HEK293T (cell line): ENCODE data around the gene TNNI2.
A peak's percentile ranks its signal among the peaks of the same experiment; 100 is the strongest.

ENCODE experiments used
- CTCF ChIA-PET: fragments of 350-600 bp; formaldehyde crosslinking; extraction: SDS; loops from one replicate; lab custom pipeline; 2021; ENCODE audit warnings: antibody characterized with exemption, inconsistent platforms; lab: Yijun Ruan, JAX
- POLR2A ChIA-PET: fragments of 350-600 bp; formaldehyde crosslinking; extraction: SDS; loops from one replicate; lab custom pipeline; 2020; ENCODE audit warnings: antibody characterized with exemption, inconsistent platforms; lab: Yijun Ruan, JAX
- DNase-seq: peaks from one replicate; pipeline ENCODE4 v3.0.0; 2012; ENCODE audit warnings: mixed read lengths; ENCODE audit errors: extremely low spot score
- ARNT ChIP-seq: fragments of 450-650 bp; IDR thresholded peaks from 2 replicates; pipeline ENCODE4 v1.6.1; 2017; ENCODE audit warnings: mild to moderate bottlenecking
- BHLHE40 ChIP-seq: fragments of 450-650 bp; IDR thresholded peaks from 2 replicates; pipeline ENCODE4 v1.6.1; 2016; ENCODE audit warnings: mild to moderate bottlenecking, moderate library complexity, borderline replicate concordance
- CTBP1 ChIP-seq: fragments of 450-650 bp; IDR thresholded peaks from 2 replicates; pipeline ENCODE4 v1.6.1; 2016; ENCODE audit warnings: borderline replicate concordance
- ELF4 ChIP-seq: fragments of 450-650 bp; IDR thresholded peaks from 2 replicates; pipeline ENCODE4 v1.6.1; 2017; ENCODE audit warnings: antibody characterized with exemption
- FOXA1 ChIP-seq: fragments of 450-650 bp; IDR thresholded peaks from 2 replicates; pipeline ENCODE4 v1.6.1; 2016; ENCODE audit warnings: mild to moderate bottlenecking
- FOXK2 ChIP-seq: fragments of 450-650 bp; IDR thresholded peaks from 2 replicates; pipeline ENCODE4 v1.6.1; 2016; ENCODE audit warnings: mild to moderate bottlenecking
- FOXM1 ChIP-seq: fragments of 450-650 bp; IDR thresholded peaks from 2 replicates; pipeline ENCODE4 v1.6.1; 2017; ENCODE audit warnings: mild to moderate bottlenecking, borderline replicate concordance
- HDGF ChIP-seq: fragments of 450-650 bp; IDR thresholded peaks from 2 replicates; pipeline ENCODE4 v1.6.1; 2017; ENCODE audit warnings: antibody characterized with exemption, borderline replicate concordance
- L3MBTL2 ChIP-seq: fragments of 450-650 bp; conservative IDR thresholded peaks from 2 replicates; pipeline ENCODE4 v1.6.1; 2016; ENCODE audit warnings: mild to moderate bottlenecking
- LEF1 ChIP-seq: fragments of 450-650 bp; IDR thresholded peaks from 2 replicates; pipeline ENCODE4 v1.6.1; 2017; ENCODE audit warnings: mild to moderate bottlenecking, borderline replicate concordance
- NFRKB ChIP-seq: fragments of 450-650 bp; IDR thresholded peaks from 2 replicates; pipeline ENCODE4 v1.6.1; 2016; ENCODE audit warnings: mild to moderate bottlenecking, moderate library complexity
- SP1 ChIP-seq: fragments of 450-650 bp; IDR thresholded peaks from 2 replicates; pipeline ENCODE4 v1.6.1; 2017
- SUZ12 ChIP-seq: fragments of 450-650 bp; IDR thresholded peaks from 2 replicates; pipeline ENCODE4 v1.6.1; 2016; ENCODE audit warnings: mild to moderate bottlenecking
- TARDBP ChIP-seq: fragments of 450-650 bp; IDR thresholded peaks from 2 replicates; pipeline ENCODE4 v1.6.1; 2016
- ZNF384 ChIP-seq: fragments of 450-650 bp; IDR thresholded peaks from 2 replicates; pipeline ENCODE4 v1.6.1; 2016
- TF ChIP-seq, protein P1 (sequence below): fragments of 450-650 bp; IDR thresholded peaks from 2 replicates; pipeline ENCODE4 v1.6.1; 2016

TNNI2 gene

DNA sequence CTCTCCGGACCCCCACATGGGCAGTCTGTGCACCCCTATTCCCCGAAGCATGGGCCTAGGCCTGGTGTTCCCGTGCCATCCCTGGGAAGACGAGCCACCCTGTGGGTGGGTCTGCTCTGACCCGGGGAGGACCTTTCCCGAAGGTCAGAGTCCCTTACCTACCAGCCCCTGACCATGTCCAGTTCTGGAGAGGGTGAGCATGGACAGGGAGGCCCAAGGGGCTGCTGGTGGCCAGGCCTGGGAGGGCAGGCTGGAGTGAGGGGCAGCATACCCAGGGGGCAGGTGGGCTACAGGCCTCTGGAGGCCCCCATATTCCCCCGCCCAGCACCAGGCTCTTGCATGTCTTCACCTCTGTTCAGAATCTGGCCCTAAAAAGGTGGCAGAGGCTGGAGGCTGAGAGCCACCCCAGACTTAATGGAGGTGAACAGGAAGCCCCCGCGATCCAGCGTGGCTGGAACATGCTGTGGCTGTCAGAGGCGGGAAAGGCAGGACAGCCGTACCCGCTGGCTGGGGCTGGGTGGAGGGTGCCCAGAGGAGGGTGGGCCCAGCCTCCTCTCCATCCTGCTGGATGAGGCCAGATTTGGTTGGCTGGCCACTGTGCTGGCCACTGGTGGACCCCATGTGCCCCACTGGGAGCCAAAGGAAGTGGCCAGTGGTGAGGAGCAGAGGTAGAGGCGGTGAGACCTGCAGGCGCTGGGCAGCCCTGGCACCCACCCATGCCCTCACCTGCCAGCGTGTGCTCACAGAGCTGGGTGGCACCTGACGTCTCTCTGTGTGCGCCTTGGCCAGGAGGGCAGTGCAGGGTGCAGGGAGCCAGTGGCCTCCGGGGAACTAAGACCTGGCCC, 15.2 kb upstream of the TNNI2 start:
- ChIA-PET POLR2A (no interaction called here), CTCF (interaction anchor here (1.7 kb wide), 1 partner anchor 10 kb away, joined by 7 read pairs; no protein-coding TSS in a partner anchor)
- DNase-seq, result no peak
- TF ChIP-seq CTBP1, result no peak
- TF ChIP-seq FOXM1, result no peak
- no peak for TF ChIP-seq ZNF384
- no peak for TF ChIP-seq SUZ12
- TF ChIP-seq ELF4, result no peak
- TF ChIP-seq, protein P1, sequence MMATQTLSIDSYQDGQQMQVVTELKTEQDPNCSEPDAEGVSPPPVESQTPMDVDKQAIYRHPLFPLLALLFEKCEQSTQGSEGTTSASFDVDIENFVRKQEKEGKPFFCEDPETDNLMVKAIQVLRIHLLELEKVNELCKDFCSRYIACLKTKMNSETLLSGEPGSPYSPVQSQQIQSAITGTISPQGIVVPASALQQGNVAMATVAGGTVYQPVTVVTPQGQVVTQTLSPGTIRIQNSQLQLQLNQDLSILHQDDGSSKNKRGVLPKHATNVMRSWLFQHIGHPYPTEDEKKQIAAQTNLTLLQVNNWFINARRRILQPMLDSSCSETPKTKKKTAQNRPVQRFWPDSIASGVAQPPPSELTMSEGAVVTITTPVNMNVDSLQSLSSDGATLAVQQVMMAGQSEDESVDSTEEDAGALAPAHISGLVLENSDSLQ, result no peak
- TF ChIP-seq TARDBP, result no peak
- no peak for TF ChIP-seq LEF1
- TF ChIP-seq ARNT, result no peak
- no peak for TF ChIP-seq HDGF
- TF ChIP-seq L3MBTL2, result no peak
- TF ChIP-seq SP1, result no peak
- TF ChIP-seq BHLHE40, result no peak
- TF ChIP-seq FOXA1, result no peak
- no peak for TF ChIP-seq NFRKB
- no peak for TF ChIP-seq FOXK2

DNA sequence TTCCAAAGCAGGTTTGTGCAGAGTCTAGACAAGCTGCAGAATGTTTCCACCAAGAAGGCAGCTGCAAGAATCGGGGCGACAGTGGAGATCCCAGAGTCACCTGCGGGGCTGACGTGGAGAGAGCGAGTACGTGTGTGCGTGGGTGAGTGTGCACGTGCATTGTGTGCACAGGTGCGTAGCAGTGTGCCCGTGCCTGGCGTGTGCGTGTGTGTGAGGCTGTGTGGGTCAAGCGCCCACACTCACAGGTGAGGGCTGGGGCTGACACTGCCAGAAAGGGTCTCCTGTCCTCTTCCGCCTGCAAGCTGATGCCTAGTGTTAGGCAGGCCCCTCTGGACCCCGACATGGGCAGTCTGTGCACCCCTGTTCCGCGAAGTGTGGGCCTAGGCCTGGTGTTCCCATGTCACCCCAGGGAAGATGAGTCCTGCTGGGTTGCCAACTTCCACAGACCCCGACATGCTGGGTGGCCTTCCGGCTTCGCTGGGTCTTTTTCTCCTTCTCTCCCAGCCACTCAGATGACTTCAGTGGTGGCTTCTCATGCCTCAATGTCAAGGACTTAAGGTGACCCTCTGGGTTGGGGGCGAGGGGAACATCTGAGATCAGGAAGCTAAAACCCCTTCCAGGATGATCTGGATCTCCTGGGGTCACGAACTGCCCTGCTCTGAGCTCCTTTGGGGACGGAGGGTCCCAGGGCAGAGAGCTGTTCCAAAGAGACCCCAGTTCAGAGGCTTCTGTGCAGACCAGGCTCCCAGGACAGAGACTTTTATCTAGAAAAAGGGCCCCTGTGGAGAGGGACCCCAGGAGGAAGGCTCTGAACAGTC, 14.4 kb upstream of the TNNI2 start:
- TF ChIP-seq FOXM1 (no peak), NFRKB (no peak), ZNF384 (no peak), L3MBTL2 (no peak), CTBP1 (no peak), FOXK2 (no peak), HDGF (no peak), TARDBP (no peak), BHLHE40 (no peak), FOXA1 (no peak), SUZ12 (no peak), ARNT (no peak), SP1 (no peak), ELF4 (no peak), LEF1 (no peak)
- TF ChIP-seq, protein P1, result no peak
- ChIA-PET POLR2A (no interaction called here), CTCF (interaction anchor here (1.4 to 1.7 kb wide), 2 partner anchors 9 to 173 kb away, joined by 3 to 7 read pairs; no protein-coding TSS in a partner anchor)
- DNase-seq, result no peak

DNA sequence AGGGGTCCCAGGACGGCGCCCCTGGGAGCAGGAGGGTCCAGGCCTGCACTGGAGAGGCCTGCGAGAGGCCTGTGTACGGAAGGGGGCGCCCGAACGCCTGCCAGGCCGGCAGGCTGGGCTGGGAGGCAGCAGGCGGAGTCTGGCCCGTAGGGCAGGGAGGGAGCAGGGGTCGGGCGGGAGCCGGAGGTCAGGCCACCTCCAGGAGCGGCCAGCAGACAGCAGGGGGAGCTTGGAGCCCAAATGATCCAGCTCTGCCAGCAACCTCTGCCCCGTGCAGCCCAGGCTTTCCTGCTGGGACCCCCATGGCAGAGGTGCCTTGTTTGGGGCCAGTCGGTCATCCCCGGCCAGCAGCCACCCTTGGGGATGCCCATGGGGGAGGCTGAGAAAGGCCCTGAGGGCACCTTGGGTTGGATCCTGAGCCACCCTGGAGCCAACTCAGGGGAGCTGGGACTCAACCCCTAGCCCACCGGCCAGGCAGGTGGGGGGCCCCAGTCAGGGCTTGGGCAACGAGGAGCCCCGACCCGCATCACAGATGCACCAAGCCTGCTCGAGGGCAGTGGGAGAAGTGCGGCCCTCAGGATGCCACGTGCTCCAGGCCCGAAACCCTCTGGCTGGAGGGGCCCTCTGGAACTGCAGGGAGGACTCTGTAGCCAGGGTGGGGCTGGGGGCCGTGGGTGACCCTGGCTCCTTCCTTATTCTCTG, 13.6 kb upstream of the TNNI2 start:
- no peak for TF ChIP-seq TARDBP
- ChIA-PET POLR2A (no interaction called here), CTCF (interaction anchor here (1.4 to 1.7 kb wide), 2 partner anchors 8 to 174 kb away, joined by 3 to 7 read pairs; no protein-coding TSS in a partner anchor)
- DNase-seq, result peak; percentile 62

DNA sequence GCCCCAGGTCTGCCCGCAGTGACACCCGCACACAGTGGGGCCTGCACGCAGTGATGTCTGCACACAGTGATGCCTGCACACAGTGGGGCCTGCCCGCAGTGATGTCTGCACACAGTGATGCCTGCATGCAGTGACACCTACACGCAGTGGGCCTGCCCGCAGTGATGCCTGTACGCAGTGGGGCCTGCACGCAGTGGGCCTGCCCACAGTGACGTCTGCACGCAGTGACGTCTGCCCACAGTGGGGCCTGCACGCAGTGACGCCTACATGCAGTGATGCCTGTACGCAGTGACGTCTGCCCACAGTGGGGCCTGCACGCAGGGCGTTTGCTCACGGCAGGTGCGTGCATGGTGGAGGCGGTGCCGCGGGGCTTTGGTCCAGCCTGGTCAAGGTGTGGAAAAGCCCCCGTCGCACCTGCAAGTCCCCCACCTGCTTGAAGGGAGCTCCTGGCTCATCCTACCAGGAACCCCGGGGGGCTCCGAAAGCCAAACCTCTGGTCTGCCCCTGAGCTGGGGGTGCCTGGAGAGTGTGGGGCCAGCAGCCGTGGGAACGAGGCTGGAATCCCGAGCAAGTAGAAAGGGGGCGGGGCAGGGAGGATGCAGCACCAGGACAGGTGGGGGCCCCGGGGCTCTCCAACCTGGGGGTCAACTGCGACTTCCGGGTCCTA, 12.9 kb upstream of the TNNI2 start:
- TF ChIP-seq FOXM1 (no peak), FOXA1 (no peak), FOXK2 (no peak), LEF1 (no peak), NFRKB (no peak), ZNF384 (no peak), ELF4 (no peak), SUZ12 (no peak), ARNT (no peak), L3MBTL2 (no peak), TARDBP (no peak), SP1 (no peak), BHLHE40 (no peak)
- ChIA-PET POLR2A (no interaction called here), CTCF (interaction anchor here (0.6 to 1.7 kb wide), 2 partner anchors 7 to 132 kb away, joined by 3 to 7 read pairs; no protein-coding TSS in a partner anchor)
- DNase-seq, result no peak

DNA sequence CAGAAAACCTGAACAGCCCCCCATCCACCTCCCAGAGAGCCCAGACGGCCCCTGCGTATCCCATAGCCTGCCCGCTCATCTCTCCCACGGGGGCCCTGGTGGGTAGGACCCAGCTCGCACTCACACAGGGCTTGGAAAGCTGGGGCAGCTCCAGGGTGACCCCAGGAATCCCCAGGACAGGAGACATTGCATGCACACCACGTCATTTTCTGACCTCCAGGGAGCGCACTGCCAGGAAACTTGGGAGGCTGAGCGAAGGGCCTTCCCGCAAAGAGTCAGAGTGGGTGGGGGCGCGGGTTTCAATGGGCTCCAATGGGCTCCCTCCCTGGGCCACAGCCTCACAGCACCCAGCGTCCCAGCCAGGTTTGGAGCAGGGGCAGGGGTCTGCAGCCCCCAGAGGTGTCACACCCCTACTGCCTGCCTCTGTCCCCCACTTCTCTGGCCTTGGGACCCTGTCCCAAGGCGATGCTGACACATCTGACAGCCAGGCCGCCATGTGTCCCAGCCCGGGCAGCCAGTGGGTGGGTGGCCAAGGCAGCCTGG, 12.2 kb upstream of the TNNI2 start:
- no peak for DNase-seq
- ChIA-PET CTCF (interaction anchor here (0.6 kb wide), 1 partner anchor 133 kb away, joined by 3 read pairs; no protein-coding TSS in a partner anchor), POLR2A (no interaction called here)
- TF ChIP-seq HDGF, result no peak
- TF ChIP-seq ARNT, result no peak
- no peak for TF ChIP-seq L3MBTL2
- TF ChIP-seq BHLHE40, result no peak
- TF ChIP-seq NFRKB, result no peak
- TF ChIP-seq FOXK2, result no peak
- TF ChIP-seq TARDBP, result no peak
- no peak for TF ChIP-seq CTBP1
- TF ChIP-seq LEF1, result no peak
- TF ChIP-seq, protein P1, result no peak
- no peak for TF ChIP-seq FOXM1
- TF ChIP-seq ELF4, result no peak
- TF ChIP-seq SUZ12, result no peak
- TF ChIP-seq SP1, result no peak
- TF ChIP-seq FOXA1, result no peak
- TF ChIP-seq ZNF384, result no peak
